GM21619 (cell line): ENCODE measurements around the gene ZRSR2.
"Not testable (repeated sequence)": the region's sequence is repeated elsewhere in the genome, so short reads cannot be mapped to it uniquely, and the experiment has no call there.

Source experiments
- ATAC-seq: cut with Tn5 transposase; IDR thresholded peaks from one replicate; pipeline ENCODE4 v1.9.1; 2021; ENCODE audit not compliant: unreplicated experiment

ZRSR2 gene

DNA sequence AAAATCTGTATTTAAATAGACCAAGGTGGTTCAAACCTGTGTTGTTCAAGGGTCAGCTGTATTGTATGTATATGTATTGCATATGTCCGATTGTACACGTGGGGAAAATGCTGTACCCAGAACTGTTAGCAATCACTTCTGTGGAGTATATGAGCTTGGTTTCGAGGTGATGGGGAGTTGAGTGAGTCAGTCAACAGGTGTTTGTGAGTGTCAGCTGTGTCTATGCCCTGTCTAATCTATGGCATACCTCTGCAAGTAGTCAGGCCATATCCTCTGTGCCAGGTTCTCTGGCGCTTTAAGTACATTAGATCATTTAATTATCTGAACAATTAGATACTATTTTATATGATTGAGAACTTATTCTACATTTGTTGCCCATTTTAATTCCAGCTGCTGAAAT is 7.4 kb downstream of the ZRSR2 start:
- no peak for ATAC-seq

DNA sequence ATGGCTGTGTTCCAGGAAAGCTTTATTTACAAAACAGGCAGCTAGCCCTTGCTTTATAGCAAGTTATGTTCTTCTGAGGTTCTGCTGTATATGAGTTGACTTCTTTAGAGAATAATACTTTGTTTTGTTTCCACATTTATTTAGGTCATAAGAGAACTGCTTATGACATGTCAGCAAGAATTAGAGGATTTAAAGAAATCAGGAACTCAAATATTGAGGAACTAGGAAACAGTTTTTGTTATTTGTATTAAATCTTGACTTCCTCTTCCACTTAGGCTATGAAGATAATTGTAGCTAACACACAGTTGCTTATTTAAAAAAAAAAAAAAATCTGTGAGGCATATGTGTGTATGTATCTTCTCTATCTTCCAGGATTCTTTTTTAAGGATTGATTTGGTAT is 14.3 kb downstream of the ZRSR2 start:
- ATAC-seq = no peak

DNA sequence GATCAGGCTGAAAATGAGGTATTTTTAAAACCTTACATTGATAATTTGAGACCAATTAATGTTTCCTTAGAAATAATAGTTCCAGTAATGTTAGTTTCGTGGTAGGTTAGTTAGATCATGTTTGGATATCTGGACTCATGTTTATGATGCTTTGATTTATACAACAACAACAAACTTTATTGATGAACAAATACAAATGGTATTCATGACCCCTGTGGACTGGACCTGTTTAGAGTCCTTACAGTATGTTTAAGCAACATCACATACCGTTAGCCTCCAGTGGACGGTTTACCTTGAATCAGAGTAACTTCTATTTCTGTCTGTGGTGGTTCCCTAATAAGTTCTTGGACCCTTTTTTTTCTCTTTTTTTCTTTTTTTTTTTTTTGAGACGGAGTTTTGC is 18.0 kb downstream of the ZRSR2 start:
- ATAC-seq = no peak

DNA sequence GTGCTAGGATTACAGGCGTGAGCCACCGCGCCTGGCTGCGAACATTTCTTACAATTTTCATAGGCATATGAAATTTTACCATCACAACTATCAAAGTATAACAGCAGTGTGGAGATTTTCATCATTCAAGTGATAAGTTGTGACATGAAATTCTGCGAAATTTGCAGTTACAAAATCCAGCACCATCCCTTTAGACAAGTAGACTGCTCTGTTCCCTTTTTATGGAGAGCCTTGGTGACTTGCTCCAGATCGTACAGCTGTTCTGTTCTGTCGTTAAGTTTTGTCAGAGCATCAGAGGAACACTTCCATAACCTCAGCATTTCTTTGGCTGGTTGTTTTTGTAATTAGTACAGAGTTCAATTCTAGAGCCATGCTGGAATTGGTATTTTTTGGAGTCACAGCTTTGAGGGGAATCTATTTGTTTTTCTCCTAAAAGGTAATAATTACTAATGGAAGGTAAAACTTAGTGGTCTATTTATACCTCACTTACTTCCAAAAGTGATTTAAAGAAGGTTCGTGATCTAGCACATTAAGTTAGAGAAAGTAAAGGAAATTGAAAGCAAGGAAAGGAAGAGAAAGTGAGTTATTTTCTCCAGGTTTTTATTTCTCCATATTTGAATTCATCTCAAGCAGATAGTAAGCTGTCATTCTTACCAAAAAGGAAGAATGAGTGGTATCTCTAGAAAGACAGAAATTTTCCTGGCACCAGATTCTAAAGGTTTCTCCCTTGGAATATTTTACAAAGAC is 22.1 kb downstream of the ZRSR2 start:
- no peak for ATAC-seq

DNA sequence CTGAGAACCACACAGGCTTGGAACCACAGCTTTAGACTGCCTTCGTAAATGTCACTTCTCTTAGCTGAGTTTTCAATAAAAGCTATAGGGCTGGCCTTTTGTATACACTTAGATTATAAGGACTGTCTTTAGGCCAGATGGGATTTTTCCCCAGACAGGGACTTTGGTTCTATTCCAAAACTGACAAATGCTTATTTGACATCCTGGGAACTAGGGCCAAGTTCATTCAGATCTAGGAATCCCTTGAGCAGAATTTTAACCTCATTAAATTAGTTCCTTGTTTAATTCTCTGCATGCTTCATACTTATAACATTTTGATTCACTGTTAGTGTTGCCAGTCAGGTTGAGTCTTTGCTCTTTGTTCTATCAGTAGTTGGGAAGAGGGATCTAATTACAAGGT is 23.1 kb downstream of the ZRSR2 start:
- no peak for ATAC-seq

DNA sequence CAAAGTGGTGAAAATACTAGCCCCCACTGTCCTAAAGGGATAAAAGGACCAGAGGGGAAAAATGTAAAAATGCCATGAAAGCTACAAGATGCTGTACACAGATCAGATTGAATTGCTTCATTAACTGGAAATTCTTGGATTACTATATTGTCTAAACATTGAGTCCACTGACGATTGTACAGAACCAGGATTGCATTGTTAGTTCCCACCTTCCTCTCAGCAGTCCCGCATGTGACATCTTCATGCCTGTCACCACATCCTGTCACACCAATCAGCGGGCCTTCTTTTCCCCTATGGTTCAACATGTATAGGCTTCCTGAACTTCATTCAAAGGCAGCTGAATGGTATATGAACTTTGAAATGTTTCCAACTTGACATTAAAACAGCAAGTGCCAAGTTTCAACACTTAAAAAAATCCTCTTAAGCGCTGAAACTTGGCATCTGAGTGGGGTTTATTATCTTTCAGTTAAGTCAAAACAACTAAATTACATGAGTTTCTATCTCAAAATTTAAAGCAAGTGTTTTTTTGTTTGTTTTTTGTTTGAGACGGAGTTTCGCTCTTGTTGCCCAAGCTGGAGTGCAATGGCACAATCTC is 24.6 kb downstream of the ZRSR2 start:
- no peak for ATAC-seq

DNA sequence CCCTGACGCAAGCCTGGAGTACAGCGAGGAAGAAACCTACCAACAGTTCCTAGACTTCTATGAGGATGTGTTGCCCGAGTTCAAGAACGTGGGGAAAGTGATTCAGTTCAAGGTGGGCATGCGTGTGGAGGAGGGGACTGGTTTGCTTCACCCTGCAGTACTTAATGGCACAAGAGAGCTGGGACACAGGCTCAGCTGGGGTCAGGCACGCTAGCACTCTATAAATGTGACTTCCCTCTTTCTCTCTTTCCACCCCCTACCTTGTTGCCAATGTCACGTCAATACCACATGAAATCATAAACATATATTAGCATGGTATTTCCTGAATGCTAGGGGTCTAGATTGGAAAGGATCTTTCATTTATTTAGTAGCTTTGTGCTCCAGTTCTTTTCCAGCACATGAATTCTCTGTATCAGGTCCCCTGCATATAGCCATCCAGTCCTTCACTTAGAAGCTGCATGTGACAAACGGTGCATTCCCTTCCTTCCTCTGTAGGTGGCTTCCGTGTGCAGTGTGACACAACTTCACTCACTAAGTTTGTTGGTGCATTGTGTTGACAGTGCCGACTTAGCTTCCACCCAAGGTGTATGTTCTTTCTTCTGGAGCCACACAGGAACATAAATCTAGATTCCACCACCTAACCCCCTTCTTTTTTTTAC is 25.6 kb downstream of the ZRSR2 start:
- no peak for ATAC-seq

DNA sequence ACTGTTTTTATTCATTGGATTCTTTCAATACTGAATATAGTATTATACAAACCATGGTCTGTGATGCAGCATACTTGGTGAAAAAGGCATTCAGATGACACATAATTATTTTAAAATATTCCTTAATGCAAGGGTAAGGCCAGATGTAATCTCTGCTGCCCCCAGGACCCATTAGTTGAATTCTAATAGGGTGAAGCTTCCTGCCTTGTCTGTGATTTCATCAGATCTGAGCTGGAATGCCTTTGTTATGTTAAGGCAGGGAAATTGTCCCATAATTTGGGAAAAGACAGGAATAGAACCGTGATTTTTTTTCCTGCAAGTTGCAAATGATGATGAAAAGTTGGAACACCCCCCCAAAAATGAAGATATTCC is 26.1 kb downstream of the ZRSR2 start:
- no peak for ATAC-seq

DNA sequence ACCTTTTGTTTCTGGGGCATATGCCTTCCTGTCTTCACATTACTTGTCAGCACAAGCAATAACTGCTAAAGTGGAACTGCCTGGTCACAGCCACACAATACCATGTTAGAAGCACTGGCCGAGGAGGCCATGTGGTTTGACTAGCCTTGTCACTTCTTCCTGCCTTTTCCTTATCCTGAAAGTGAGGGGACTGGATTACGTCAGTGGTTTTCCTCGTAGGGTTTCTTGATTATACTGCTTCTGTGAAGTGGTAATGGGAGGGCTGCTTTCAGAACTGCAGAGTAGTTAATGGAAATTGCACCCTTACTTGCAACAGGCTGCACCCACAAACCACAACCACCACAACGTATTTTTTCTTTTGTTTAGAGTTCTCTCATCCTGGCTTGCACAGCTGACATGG is 26.6 kb downstream of the ZRSR2 start:
- ATAC-seq = no peak

DNA sequence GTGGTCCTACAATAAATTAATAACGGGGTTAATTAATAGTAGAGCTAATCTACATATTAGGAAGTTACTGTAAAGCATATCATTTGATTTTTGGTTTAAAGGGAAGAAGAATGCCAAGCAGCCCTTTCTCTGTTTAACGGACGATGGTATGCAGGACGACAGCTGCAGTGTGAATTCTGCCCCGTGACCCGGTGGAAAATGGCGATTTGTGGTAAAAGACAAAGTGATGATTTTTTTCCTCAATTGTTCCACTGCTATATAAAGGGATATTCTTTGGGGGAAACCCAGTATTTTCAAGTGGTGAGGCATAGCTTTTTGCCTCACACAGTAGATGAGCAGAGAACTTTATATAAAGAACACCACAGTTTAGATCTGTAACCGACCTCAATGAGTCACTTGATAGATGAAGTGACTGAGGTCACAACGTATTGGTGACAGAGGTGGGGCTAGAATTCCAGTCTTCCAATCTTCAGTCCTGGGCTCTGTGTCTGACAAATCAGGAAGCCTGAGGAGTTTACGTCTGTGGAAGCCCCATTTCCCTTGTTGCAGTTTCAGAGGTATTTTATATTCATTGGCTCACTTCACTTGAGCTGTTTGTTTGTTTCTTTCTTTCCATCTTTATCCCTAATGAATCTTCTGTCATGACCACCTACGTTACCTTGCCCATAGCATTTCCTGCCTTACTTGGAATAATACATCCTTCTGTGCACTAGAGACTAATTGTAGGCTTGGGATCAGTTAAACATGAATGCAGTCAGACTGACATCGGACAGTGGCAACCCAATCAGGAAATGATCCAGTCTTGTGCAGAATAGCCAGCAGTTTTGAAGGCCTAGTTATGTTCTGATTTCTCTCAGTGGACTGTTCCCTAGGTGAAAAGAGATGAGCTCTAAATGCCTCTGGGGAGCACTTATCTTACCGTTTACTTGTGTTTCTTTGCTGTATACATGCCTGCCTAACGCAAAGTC is 30.1 kb downstream of the ZRSR2 start:
- ATAC-seq = no peak

DNA sequence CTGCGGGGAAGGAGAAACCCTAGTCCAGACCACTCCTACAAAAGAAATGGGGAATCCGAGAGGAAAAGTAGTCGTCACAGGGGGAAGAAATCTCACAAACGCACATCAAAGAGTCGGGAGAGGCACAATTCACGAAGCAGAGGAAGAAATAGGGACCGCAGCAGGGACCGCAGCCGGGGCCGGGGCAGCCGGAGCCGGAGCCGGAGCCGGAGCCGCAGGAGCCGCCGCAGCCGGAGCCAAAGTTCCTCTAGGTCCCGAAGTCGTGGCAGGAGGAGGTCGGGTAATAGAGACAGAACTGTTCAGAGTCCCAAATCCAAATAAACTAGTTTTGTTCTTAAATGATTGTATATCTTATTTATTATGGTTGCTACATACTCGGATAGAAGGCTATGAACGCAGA is 32.6 kb downstream of the ZRSR2 start:
- ATAC-seq = no peak

DNA sequence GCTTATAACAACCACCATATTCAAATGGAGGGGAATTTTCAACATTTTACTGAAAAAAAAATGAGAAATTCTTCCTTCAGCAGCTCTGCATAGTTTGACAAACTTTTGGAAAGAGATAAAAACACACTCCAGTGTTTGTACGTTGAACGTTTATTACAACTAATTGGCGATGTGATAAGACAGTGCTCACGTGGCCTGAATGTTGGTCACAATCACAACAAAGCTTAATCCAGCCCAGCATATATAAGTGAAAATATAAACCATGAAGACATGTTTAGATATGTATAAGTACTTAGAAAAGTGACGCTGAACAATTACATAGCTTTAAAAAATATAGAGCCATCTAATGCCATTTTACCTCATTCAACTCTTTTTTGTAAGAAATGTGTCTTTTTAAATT is 35.7 kb downstream of the ZRSR2 start:
- ATAC-seq = no peak

DNA sequence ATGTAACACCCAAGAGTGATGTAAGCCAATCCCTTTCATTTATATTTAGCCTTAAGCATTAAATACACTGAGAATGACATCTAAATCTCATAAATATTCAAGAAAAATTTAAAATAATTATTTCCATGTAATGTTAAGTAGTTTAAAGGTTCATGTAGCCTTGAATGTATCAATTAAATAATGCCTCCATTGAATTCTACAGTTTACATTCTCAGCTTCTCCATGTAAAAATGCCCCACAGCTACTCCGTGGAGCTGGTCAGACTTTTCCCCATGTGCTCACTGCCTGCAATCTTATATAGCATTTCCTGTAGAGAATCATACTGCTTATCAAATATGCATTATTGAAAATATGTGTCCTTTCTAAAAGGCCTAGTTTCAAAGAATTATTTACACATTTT is 38.9 kb downstream of the ZRSR2 start:
- no peak for ATAC-seq

DNA sequence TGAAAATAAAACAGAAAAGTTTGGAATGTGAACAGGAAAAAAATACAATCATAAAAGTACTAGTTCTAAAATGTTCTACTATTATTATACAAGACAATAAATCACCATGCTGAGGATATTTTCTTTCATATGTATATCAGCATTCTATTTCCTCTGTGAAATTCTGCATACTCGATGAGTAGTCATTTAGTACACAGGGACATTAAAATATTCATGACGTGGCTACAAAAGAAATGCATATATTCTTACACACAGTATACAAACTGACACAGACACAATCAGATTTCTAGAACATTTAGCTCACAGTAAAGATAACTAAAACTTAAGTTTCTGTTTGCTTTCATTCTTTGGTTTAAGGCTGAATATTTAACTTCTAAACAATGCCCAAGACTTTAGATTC is 41.1 kb downstream of the ZRSR2 start:
- ATAC-seq = not testable (repeated sequence)

DNA sequence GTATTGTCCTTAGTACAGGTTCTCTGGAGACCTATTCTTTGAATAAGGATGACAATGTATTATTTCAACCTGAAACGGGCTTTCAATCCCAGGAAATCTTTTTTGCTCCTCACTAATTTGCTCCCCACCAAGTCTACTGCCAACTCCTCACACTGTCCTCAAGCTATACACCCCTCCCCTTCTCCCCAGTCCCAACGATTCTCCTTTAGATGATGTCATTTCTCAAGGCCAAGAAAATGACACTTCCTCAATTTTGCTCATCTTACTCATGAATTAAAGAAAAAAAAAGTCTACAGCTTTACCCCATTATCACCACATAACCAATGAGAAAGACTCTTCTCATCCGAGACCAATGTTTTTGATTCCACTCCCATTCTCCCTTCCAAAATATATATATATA is 43.8 kb downstream of the ZRSR2 start:
- no peak for ATAC-seq

DNA sequence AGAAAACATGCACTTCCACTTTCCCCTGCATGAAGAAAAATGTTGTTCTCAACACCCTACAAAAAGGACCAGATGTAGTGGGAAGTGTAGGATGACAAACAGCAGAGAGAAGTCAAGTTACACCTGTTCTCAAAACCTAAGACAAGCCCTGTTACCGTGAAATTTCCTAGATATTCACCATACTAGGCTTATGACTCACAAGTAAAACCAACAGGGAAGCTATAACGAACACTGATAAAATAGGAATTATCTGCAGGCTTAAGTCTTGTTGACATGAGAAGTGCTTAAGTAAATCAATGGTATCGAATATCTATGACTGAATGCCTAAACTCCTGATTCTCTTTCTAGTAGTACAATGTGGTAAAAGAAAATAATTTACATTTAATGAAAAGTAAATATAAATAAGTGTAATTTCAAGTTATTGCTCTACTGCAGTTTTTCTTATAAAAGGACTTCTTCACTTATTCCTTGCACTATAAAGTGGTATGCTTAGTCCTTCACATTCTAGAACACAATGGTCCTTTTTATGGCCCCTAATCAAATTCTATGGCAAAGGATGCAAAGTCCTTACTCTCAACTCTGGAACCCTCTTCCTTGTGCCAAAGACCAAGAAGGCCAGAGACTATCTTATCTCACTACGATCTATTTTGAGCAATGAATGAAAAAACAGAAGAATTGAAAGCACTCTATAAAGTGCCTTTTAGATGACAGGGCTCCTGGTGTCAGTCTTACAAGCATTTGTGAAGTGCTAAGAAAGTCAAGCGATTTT is 44.7 kb downstream of the ZRSR2 start:
- no peak for ATAC-seq

DNA sequence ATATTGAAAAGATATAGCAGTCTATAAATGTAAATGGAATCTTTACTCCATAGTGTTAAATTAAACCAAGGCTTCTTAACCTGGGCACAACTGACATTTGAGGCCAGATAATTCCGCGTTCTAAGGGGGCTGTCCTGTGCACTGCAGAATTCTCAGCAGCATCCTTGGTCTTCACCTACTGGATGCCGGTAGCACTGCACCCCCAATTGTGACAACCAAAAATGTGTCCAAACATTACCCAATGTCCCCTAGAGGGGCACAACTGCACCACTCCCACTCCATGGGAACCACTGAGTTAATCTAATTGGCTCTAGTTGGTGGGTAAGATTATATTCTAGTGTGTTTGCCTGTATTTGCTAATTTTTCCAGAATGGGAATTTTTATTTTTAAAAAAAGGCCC is 47.7 kb downstream of the ZRSR2 start:
- no peak for ATAC-seq

DNA sequence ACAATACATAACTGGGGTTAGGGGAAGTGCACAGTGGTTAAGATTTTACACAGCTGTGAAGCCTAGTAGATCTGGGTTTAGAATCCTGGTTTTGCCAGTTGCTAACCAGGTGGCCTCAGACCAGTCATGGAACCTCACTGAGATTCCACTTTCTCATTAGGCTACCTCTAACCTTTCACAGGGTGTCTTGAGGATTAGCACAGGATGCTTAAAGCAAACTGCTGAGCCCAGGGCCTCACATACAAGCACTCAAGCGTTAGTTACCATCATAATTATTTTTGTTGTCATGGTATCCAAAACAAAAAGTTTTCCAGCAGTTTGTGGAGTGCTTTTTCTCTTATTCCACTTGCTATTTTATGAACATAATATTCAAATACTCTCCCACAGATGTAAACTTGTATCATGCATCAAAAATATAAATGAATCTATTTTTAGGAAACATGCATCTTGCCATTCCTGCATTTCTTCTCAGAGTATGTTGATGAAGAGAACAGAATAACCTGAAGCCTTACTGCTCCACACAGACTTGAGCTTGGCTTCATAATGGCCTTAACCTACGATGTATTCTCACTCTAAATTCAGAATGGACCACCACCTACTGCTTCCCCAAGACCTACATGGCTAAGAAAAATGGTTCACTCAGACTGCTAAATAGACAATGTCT is 51.7 kb downstream of the ZRSR2 start:
- no peak for ATAC-seq

DNA sequence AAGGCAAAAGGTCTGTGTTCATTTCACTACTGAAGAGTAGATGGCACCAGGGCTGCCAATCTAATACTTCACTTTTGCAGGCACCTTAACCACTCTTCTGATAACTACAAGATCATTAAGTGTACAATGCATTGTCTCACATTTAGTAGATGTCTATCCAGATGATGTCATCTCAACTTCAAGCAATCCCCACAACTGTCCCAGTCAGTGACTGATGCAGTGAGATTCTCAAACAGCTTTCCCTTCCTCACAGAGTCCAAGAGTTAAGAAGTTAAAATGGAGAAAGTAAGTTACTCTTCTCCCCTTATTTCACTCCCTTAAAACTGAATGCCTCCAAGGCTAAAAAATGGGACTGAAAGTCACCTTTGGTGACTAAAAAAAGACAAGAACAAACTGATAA is 53.7 kb downstream of the ZRSR2 start:
- ATAC-seq = no peak

DNA sequence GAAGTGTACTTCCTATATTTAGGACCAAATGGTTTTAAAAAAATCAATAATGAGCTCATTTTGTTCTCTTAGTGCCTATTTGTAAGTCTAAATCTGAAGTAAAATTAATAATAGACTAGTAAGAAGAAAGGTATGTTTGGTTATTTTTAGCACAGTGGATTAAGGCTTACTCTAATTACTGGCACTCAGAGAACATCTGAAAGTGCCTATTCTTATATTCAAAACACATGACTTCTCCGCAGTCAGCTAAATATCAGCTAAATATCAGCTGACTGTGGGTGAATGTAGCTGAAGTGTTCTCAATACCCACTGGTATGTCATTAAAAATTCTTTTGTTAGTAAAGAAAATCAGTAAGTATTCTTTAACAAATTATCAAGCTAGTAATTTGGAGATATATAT is 58.3 kb downstream of the ZRSR2 start:
- no peak for ATAC-seq
